Tongue (tissue), 2 donors: Measurements from ENCODE around the gene DLGAP5. TPM values are rescaled to one million over a fixed set of nuclear protein-coding genes. Genes with fewer than 3 reads are reported as not detected.
A peak's percentile ranks its signal among the peaks of the same experiment; 100 is the strongest.

Experiments
- DNase-seq: peaks from one replicate; pipeline ENCODE4 v3.0.0-alpha.2; 2015
- total RNA-seq: library from RNA; depleted of rRNA; stranded (reverse); fragments of >200 nt; gene quantifications from one replicate; pipeline ENCODE4 v1.2.3, GENCODE V29; 2014

DLGAP5 gene
- total RNA-seq, 1 donor from 2014 or later, result 12.6 TPM

DNA sequence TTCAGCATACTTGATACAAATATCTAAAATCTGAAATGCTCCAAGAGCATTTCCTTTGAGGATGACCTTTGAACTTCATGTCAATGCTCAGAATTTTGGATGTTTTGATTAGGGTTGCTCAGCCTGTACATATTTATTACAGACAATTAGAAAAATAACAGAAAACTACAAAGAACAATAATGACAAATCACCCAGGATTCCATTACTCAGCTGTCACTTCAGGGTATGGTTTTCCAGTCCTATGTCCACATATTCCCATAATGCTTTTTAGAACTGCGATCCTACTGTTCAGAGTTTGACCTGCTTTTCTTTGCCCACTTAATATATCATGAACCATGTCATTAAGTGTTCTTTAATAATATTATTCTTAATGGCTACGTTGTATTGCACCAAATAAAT, 11.4 kb downstream of the DLGAP5 start:
- DNase-seq, result no peak

DNA sequence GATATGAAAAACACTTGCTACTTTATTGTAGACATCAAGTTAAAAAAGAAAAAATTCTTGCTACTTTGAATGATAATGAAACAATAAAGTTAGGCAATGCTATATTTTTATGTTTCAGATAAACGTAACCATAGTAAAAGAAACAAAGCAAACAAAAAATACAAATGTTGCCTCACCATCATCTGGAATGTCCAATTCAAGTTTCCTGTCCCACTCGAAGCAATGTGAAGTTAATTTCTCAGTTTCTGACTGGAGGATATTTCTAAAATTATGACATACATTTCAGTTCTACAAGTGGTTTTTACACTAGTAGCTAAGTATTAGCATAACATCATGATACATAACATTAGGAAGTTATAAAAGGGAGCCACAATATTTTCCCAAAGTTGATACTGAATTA, 20.9 kb downstream of the DLGAP5 start:
- no peak for DNase-seq

DNA sequence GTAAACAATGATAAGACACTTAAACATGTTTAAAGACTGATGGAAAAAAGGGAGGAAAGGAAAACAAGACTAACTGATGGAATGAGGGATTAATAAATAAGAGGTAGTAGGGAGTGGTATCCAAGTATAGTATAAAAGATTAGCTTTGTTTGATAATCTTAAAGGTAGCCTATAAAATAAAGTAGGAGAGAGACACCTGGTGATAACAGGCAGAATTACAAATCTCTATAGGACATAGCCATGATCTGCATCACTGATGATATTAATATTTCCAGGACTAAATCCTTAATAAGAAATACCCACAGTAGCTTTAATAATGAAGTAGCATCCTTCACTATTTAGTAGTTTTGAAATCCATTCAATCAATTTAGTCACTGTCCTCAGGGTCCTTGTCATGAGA, 30.4 kb downstream of the DLGAP5 start:
- DNase-seq, result peak; percentile 52

DNA sequence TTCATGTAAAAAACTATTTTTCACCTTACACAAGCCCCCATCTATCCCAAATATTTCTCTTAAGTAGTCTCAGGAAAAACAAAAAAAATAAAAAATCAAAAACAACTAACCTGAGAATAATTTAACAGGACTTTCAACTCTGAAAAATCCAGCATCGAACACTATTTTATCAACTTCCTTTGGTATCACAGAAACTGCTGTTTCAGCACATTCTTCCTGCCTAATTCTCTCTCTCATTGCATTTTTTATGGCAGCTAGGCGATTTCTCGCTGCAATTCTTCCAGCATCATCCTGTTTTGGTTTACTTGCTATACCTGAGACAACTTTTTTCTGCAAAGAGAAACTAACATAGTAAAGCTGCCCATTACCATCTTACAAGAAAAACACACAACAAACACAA, 33.0 kb downstream of the DLGAP5 start:
- DNase-seq, result no peak

DNA sequence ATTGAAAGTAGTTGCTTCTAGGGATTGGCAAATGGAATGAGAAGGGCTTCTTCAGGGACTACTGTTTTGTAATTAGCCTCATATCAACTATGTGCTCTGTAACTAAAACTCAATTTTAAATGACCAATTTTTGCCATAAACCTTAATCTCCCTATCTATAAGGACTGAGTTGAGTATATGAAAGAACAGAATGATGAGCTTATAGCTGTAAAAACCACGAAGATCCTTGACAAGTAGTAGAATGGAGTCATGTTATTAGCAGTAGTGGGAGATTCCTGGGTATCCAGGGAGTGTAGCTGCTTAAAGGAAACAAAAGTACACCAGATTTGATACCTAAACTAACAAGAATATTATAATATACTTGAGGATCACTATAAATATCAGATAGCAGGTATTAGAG, 34.3 kb downstream of the DLGAP5 start:
- no peak for DNase-seq

DNA sequence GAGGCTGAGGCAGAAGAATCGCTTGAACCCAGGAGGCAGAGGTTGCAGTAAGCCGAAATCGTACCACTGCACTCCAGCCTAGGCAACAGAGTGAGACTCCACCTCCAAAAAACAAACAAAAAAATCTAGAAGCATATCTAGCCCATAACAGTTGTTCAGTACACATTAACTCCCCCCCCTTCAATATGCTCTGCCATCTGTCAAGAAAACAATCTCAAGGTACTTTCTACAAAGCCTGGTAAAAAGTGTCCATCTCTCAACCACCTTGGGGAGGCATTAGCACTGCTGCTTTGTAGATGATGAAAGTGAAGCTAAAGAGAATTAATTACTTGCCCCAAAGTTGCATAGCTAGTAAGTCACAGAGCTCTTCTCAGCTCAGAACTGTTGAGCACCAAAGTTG, 37.4 kb downstream of the DLGAP5 start:
- no peak for DNase-seq

DNA sequence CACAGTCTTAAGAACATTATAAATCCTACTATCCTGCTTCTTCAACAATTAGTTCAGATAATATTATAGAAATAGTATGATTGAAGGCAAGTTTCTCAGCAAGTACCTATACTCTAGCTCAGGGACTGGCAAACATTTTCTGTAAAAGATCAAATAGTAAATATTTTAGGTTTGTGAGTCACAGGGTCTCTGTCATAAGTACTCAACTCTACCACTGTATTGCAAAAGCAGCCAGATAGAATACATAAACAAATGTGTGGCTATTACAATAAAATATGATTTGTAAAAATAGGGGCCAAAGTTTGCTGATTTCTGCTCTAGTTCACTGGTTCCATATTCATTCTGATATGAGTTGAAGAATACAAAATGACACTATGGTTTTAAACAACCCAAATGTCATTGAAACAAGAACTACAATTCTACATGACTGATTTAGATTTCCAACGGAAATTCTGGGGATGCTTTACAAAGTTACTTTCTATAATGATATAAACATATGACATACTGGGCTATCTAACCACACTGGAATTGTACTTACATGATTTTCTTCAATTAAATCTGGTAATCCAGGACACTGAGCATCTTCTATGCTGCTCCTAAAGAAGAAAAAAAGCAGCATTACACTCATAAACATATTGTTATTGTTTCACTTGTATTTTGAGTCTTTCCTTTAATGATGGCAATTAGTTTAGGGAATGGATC, 39.2 kb downstream of the DLGAP5 start:
- no peak for DNase-seq

DNA sequence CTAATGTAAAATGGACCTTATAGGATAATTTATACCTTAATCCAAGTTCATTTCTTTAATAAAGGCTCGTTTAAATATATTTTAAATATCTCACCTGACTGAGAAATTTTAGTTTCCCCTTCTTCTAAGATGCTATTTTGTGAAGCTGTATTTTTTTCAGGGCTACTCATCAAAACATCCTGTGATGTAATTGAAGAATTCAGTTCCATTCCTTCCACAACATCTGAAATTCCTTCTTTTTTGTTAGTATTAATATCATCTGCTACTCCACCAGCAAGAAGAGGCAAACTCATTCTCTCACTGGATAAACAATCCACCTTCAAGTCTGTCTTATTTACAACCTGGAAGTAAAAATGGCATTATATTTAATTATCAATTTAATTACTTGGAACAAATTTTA, 39.8 kb downstream of the DLGAP5 start:
- no peak for DNase-seq

DNA sequence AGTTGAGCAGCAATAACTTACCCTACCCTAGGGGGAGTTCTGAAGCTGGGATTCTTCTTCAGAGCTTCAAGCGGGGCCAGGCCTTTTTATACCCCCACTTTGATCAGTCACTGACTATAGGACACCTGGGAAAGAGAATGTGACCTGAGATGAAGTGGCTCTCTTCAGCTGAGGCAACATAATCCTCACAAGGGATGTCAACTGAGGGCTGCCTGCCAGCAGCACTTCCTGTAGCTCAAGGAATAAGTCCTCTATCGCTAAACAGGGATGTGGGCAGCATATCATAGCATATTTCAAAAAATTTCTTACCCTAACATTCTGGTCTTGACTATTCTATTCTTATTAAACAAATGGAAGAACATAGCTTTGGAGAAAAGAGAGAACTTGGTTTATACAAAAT, 45.0 kb downstream of the DLGAP5 start:
- no peak for DNase-seq

DNA sequence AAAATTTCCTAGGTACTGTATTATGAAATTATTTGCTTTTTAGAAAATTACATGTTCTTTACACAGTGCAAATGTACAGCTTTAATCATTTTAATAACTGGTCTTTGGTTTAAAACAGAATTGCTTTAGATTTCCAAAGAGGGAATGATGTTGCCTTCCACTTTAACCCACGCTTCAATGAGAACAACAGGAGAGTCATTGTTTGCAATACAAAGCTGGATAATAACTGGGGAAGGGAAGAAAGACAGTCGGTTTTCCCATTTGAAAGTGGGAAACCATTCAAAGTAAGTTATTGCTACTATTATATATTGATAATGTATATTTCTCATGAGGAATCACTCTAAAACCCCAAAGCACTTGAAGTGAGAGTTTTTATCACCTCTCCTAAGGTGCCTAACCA, 48.9 kb downstream of the DLGAP5 start:
- DNase-seq, result no peak

DNA sequence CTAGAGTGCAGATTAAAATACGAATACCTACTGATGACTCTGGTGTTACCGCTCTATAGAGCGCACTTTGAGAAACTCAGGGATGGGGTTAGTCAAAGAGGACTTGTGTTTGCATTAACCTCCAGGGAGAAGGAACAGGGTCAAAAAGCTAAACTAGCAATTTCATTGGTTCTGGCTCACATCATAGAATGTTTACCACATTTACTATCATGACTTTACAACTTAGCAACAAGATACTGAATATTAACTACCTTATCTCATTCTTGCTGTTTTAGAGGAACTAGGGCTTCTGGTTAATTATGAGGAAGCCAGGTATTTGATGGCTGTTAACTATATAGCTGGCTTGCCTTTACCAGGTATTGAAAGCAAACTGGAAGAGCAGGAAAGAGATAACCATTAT, 49.6 kb downstream of the DLGAP5 start:
- no peak for DNase-seq

DNA sequence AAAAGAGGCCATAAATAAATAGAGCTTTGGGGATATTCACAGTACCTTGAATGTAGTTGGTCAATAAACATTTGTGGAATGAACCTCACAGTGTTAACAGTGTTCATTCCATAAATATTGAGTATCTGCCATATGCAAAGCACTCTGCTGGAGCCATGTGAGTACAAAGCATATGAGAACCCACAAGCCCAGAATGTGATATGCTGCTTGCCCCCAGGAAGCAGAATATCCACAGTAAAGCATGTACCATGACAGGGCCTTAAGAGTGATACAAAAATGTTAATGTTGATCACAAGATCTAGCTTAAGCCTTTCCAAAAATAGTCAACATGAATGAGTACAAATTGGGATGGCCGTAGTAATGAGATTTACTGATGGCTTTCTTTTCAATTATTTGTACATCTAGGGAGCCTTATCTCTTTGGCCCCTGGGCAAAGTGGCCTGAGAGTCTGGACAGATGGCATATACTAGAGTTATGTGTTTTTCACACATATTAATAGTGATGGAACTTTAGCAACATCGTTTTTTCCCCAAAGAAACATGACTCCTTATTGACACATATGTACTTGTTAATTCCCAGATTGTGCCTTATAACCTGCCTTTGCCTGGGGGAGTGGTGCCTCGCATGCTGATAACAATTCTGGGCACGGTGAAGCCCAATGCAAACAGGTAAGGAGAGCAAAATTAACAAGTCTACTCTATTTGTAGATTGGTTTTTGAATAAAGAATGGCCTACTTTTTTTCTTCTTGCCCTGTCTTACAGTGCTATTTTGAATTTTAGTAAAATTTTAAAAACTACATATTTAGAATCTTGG, 51.5 kb downstream of the DLGAP5 start:
- no peak for DNase-seq

DNA sequence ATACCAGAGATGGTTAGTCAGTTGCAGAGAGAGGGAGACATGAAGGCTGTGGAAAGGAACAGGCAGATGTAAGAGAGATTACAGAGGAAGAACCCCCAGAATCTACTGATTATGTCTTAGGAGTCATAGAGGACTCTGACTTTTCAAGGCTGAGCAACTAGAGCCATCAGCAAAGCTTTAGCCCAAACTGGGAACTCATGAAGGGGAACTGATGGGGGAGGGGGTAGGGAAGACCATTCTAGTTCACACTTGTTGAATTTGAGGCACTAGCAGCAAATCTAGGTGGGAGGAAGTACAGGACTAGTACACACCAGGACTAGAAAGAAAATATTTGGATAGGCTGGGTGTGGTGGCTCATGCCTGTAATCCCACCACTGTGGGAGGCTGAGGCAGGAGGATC, 52.2 kb downstream of the DLGAP5 start:
- no peak for DNase-seq

DNA sequence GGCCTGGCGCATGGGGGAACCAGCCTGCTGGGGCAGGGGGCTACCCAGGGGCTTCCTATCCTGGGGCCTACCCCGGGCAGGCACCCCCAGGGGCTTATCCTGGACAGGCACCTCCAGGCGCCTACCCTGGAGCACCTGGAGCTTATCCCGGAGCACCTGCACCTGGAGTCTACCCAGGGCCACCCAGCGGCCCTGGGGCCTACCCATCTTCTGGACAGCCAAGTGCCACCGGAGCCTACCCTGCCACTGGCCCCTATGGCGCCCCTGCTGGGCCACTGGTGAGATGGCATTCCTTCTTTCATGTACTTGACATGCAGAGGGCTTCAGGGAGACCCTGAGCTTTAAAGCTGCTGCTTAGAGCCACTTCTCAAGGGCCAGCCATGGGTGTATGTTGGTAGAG, 53.3 kb downstream of the DLGAP5 start:
- no peak for DNase-seq

DNA sequence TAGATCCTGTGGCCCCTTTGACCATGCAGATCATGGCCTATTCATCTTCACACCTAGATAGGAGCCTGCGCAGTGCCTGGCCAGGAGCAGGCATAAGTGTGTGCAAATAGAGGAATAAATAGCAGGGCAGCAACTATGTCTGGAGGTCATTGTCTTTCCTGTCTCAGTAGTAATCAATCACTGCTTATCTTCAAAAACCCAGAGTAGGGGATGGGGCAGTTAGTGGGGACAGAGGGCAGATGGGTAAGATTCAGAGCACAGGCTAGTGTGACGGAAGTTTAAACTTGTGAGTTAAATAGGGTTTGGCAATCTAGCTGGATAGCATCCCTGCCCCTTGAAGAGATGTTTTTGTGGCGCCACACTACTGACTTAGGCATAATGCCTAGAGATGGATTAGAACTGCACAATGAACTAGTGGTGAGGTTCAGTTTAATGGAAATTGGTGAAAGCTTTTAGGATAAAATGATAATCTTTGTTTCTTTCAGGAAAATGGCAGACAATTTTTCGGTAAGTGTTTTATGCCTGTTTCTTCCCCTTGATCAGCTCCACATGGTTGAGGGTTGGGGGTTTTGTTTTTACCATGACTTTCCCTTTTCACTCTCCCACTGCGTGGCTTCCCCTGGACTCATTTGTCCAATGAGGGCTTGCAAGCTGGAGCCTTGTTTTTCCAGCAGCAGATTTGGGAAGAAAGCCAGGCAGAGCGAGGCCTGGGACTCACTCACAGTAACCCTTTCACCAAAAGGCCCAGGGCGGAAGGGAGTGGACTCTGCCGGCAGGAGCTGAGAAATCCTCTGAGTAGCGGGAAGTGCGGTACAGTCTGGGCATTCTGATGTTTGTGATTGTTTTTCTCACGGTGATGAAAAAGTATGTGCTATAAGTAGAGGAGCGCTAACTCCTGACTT, 54.2 kb downstream of the DLGAP5 start:
- DNase-seq, result peak; percentile 86

DNA sequence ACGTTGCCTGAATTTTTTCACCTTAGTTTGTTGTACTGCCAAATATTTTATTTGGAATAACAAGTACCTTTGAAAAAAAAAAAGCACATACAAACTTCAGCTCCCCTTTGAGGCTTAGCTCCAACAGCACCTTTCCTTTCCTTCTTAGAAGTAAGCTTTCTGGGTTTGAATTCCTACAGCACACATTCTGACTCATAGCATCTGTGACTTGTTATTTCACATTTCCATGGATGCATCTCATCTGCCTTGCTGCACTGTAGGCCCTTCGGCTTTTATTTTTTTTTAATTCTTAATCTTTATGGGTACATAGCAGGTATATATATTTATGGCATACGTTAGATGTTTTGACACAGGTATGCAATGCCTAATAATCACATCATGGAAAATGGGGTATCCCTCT, 55.1 kb downstream of the DLGAP5 start:
- no peak for DNase-seq

DNA sequence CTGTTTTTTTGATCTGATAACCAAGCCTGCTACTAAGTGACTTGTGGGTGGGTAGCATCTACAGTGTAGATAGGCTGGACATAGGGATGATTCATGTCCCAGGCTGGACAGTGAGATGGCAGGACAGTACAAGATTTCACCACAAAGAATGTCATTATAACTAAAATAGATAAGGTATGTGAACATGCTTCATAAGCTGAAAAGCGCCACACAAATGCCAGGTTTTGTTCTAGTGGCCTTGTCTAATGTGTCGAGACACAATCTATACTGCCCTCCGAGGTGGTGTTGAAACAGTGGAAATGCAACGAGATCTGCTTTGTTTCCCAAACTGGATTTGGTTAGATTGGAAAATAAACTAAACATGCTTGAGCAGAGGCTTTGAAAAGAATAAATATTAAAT, 58.0 kb downstream of the DLGAP5 start:
- DNase-seq, result no peak

DNA sequence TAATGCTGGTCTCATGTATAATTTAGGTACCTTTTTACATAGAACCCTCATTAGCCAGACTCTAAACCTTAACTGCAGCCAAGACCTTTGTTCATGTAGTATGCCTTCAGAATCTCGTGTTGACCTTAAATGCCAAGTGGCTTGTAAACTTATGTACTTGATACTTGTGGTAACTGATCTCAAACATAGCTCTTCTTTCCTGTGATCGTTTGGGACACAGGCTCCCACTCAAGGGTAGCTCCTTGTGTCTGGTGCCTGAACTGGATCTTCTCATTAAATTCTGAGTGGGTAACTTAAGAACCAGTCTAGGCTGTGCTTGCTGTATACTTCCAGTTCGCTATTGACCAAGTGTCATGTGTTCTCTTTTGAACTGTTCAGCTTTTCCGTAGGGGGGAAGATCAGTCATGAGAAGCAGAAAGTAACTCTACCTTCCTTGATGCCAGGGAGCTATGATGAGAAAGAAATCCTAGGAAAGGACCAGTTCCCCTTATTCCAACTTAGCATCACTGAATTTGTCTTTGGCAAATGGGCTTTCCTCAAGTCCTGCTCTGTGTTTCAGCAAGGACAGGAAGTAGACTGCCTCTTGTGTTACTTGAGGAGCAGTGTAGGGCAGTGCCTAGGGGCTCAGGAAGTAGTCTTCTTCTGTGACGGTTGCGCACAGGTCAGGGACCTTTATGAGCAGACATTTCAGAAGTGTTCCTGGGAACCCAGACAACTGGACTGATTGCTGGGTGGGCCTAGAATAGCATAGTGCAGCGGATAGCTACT, 59.8 kb downstream of the DLGAP5 start:
- DNase-seq, result no peak

DNA sequence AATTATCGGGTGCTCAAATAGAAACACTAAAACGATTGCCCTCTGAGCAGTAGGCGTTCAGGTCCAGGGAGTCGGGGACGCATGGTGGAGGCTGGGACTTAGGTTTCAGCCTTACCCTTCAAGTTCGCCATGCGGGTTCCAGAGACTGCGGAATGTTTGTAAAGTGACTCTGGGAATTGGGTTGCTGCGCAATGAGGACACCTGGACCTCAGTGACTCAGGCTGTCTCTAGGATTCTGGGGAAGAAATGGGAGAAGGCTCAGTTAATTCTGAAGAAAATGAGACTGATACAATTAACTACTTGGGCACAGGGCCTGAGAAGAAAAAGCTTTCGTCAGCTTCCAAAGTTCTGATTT, 61.2 kb downstream of the DLGAP5 start:
- no peak for DNase-seq

DNA sequence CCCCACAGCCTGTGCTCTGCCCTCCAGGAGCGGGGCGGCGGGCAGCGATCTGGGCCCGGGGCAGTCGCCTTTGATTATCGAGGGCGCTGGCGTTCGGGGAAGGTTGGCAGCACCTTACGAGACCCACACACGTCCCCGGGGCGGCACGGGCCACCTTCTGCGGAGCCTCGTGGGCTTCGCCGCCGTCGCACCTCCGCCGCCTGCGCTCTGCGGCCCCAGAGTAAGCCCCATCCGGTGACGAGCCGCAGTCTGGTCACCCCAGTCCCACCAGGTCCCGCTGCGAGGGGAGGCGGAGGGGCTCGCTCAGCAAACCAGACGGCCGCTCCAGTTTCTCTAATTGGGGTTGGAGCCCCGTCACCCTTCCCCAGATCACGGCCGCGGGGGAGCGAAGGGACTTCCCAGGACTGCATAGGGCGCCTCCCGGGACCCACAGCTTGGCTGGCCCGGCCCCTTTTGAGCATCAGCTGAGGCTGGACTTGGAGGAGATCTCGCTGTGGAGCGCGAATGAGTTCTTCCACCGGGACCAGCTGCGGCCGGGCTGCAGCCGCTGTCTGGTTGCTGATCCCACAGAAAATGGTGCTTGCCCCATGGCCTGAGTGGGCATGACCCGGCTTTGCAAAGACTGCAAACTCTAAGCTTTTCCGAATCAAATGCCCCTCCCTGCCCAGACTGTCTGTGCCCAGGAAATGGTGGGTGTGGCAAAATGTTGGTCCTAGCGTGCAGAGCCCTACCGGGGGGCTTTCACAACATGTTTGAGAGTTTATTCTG, 61.8 kb downstream of the DLGAP5 start:
- DNase-seq, result peak; percentile 62

DNA sequence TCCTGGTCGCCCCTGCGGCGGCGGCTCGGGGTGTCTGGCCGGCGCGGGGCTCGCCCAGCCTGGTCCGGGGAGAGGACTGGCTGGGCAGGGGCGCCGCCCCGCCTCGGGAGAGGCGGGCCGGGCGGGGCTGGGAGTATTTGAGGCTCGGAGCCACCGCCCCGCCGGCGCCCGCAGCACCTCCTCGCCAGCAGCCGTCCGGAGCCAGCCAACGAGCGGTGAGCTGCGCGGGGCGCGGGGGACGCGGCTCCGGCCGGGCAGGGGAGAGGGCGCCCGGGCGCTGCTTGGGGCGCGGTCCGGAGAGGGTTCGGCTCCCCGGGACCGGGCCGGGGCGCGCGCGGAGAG, 62.3 kb downstream of the DLGAP5 start, which contains the start of gene LGALS3:
TSS of gene LGALS3 (plus strand) at position 167 of the 342 bp plus-strand sequence. CDS start 8,122 bp downstream, outside the sequence.
- peak; percentile 68 for DNase-seq
